ENCODE results near the gene CD164L2.

CD164L2 gene

GRCh38 chr1:27342778-27343638 lies 40.1 kb downstream of the CD164L2 start:
- H3K27ac ChIP-seq (ENCODE audit: low read depth, low read length, severe bottlenecking) = peak overlapping the region; percentile 16
- peaks cover 39% of the 10 kb centered on the region for H3K4me1 ChIP-seq (ENCODE audit: control insufficient read depth, insufficient read depth, low read length, poor library complexity, severe bottlenecking)
- H3K36me3 ChIP-seq (ENCODE audit: control insufficient read depth, insufficient read depth, low read length) = peaks cover 8% of the 10 kb centered on the region
- no peaks in the 10 kb centered on the region for H3K9me3 ChIP-seq (ENCODE audit: control insufficient read depth, low read length)
- WGBS, 2 experiments (ENCODE audit: insufficient coverage in 2 of 2) = 76 to 77% methylated on average over 22 to 27 of the region's 31 CpGs
- H3K4me3 ChIP-seq (ENCODE audit: extremely low read depth, insufficient read depth, low read length, poor library complexity, severe bottlenecking) = no peak overlapping the region

GRCh38 chr1:27342391-27342777 lies 40.7 kb downstream of the CD164L2 start:
- peak overlapping the region; percentile 8 for H3K4me3 ChIP-seq (ENCODE audit: extremely low read depth, insufficient read depth, low read length, poor library complexity, severe bottlenecking)
- 82 to 90% methylated on average over 5 to 6 of the region's 8 CpGs for WGBS, 2 experiments (ENCODE audit: insufficient coverage in 2 of 2)
- H3K4me1 ChIP-seq (ENCODE audit: control insufficient read depth, insufficient read depth, low read length, poor library complexity, severe bottlenecking) = peaks cover 39% of the 10 kb centered on the region
- H3K36me3 ChIP-seq (ENCODE audit: control insufficient read depth, insufficient read depth, low read length) = peaks cover 8% of the 10 kb centered on the region
- no peaks in the 10 kb centered on the region for H3K9me3 ChIP-seq (ENCODE audit: control insufficient read depth, low read length)
- H3K27ac ChIP-seq (ENCODE audit: low read depth, low read length, severe bottlenecking) = peak overlapping the region; percentile 36

DNA sequence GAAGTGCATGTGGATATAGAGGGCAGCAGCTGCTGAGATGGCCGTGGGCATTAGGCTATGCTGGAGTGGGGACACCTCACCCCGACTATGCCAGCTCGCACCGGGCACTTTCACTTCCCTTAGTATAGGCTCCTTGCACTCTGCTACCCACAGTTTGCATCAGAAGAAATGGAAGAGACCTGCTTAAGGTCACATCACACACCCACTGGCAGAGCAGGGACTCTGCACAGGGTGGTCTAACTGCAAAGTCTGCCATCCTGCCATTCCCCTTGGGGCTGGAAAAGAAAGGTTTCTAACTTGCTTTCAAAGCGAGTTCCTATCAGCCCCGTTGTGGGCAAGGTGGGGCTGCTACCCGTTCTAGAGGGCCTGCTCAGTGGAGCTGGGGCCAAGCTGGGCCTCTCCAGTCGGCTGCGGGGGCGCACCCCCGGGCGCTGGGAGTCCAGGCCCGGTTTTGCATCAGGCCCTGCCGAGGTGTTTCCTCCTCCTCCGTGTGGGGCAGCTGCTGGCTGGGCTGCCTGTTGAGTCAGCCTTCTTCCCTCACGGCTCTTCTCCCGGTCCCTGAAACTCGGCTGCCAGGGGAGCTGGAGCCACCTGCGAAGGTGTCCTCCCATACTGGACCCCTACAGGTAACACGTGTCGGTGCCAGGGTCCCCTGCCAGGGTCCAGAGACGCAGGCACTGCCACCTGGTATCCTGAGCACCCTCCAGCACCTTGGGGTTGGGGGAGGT lies 41.4 kb downstream of the CD164L2 start, which contains the start of gene SYTL1:
TSS of gene SYTL1 (plus strand) at position 498 of the 728 bp plus-strand sequence. CDS start 3,313 bp downstream, outside the sequence.
- peak within 1 kb of the TSS; percentile 8 for H3K4me3 ChIP-seq (ENCODE audit: extremely low read depth, insufficient read depth, low read length, poor library complexity, severe bottlenecking)
- WGBS, 2 experiments (ENCODE audit: insufficient coverage in 2 of 2) = 29 to 38% methylated on average over 15 to 19 of the region's 22 CpGs
- H3K36me3 ChIP-seq (ENCODE audit: control insufficient read depth, insufficient read depth, low read length) = peaks cover 10% of the 10 kb centered on the region
- no peaks in the 10 kb centered on the region for H3K9me3 ChIP-seq (ENCODE audit: control insufficient read depth, low read length)
- peaks cover 39% of the 10 kb centered on the region for H3K4me1 ChIP-seq (ENCODE audit: control insufficient read depth, insufficient read depth, low read length, poor library complexity, severe bottlenecking)
- peak within 1 kb of the TSS; percentile 36 for H3K27ac ChIP-seq (ENCODE audit: low read depth, low read length, severe bottlenecking)

- no peaks in the 10 kb centered on the region for H3K9me3 ChIP-seq (ENCODE audit: control insufficient read depth, low read length)
- 73 to 83% methylated on average over 5 of the region's 5 CpGs for WGBS, 2 experiments (ENCODE audit: insufficient coverage in 2 of 2)
- peaks cover 24% of the 10 kb centered on the region for H3K36me3 ChIP-seq (ENCODE audit: control insufficient read depth, insufficient read depth, low read length)
- peak overlapping the region; percentile 53 for H3K27ac ChIP-seq (ENCODE audit: low read depth, low read length, severe bottlenecking)
- peaks cover 39% of the 10 kb centered on the region for H3K4me1 ChIP-seq (ENCODE audit: control insufficient read depth, insufficient read depth, low read length, poor library complexity, severe bottlenecking)
- H3K4me3 ChIP-seq (ENCODE audit: extremely low read depth, insufficient read depth, low read length, poor library complexity, severe bottlenecking) = no peak overlapping the region
Observed at GRCh38 chr1:27339213-27339612, 43.9 kb downstream of the CD164L2 start.

DNA sequence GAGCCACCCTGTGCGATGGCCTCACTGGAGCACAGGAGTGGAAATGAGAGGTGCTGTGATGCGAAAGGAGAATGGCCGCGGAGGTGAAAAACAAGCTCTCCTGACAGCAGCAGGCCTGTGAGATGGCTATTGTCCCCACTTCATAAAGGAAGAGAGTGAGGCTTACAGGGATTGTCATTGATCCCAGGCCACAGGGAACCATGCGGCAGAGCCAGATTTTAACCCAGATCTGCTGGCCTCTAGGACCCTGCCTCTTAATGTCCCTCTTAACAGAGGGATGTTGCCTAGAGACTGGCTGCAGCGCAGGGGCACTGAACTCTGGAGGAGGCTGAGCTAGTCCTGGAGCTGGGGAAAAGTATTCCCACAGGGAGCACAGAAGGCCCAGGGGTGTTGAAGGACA lies 44.4 kb downstream of the CD164L2 start:
- H3K27ac ChIP-seq (ENCODE audit: low read depth, low read length, severe bottlenecking) = peak overlapping the region; percentile 53
- H3K4me3 ChIP-seq (ENCODE audit: extremely low read depth, insufficient read depth, low read length, poor library complexity, severe bottlenecking) = no peak overlapping the region
- peaks cover 29% of the 10 kb centered on the region for H3K36me3 ChIP-seq (ENCODE audit: control insufficient read depth, insufficient read depth, low read length)
- 84 to 96% methylated on average over 5 to 6 of the region's 6 CpGs for WGBS, 2 experiments (ENCODE audit: insufficient coverage in 2 of 2)
- peaks cover 37% of the 10 kb centered on the region for H3K4me1 ChIP-seq (ENCODE audit: control insufficient read depth, insufficient read depth, low read length, poor library complexity, severe bottlenecking)
- H3K9me3 ChIP-seq (ENCODE audit: control insufficient read depth, low read length) = no peaks in the 10 kb centered on the region

DNA sequence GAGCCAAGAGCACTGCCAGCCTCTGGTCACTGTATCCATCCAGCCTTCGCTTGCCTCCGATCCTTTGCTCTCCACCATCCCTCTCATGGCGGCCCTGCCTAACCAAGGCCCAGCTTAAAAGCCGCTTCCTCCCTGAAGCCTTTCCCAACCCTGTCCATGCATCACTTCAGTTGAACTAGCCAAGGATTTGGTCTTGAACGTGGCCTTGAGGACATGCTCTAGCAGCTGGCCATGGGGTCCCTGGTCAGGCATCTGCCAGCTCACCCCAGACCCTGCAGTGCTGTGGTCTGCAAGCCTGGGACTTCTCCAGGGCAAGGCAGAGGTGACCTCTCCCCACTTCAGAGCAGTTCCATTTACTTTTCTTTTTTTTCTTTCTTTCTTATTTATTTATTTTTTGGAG lies 46.4 kb downstream of the CD164L2 start:
- no peak overlapping the region for H3K27ac ChIP-seq (ENCODE audit: low read depth, low read length, severe bottlenecking)
- 96 to 97% methylated on average over 4 to 5 of the region's 5 CpGs for WGBS, 2 experiments (ENCODE audit: insufficient coverage in 2 of 2)
- H3K4me1 ChIP-seq (ENCODE audit: control insufficient read depth, insufficient read depth, low read length, poor library complexity, severe bottlenecking) = peaks cover 18% of the 10 kb centered on the region

DNA sequence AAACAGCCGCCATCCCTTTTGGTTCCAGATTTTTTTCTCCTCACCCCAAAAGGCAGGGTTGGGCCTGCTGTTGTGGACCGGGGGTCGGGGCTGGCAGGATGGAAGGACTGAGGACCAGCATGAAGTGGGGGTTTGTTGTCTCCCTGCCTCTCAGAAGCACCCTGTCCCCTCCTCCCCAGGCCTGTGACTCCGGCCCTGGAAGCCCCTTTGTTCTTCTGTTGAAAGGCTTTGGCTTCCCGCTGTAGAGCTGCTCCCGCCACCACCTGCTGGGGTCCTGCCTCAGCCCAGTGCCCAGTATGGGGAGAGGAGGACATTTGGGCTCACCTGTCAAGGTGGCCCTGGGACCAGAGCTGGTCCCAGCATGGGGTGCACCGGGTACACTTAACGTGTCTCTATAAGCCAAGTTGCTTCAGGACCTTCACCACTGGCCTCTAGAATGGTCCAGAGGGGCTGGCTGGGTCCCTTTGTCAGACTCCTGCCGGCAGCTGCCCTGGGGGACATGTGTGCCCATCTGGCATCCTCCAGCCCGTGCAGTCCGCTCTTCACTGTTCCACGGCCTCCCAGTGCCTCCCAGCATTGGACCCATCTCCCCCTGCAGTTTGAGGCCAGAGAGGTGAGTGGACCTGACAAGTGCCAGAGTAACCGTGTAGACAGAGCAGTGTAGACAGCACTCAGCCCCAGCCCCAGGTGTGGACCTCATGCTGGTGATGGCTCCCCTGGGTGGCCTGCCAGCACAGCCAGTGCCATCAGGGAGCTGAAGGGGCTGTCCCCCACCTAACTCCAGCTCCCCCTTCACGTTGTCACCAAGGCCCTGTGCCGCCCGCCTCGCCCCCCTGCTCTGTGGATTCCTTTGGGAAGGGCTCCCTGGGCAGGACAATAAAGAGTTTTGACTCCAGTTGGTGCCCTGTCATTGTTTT lies 47.4 kb downstream of the CD164L2 start:
- Histone ChIP-seq H3K4me3 (ENCODE audit: extremely low read depth, insufficient read depth, low read length, poor library complexity, severe bottlenecking) (no peak overlapping the region), H3K36me3 (ENCODE audit: control insufficient read depth, insufficient read depth, low read length) (peaks cover 52% of the 10 kb centered on the region)

More for the DNA sequence above, 46.4 kb downstream of the CD164L2 start:
- H3K36me3 ChIP-seq (ENCODE audit: control insufficient read depth, insufficient read depth, low read length) = peaks cover 43% of the 10 kb centered on the region
- H3K9me3 ChIP-seq (ENCODE audit: control insufficient read depth, low read length) = no peaks in the 10 kb centered on the region
- H3K4me3 ChIP-seq (ENCODE audit: extremely low read depth, insufficient read depth, low read length, poor library complexity, severe bottlenecking) = no peak overlapping the region

GRCh38 chr1:27333717-27334279 lies 49.3 kb downstream of the CD164L2 start:
- 94 to 99% methylated on average over 16 to 17 of the region's 17 CpGs for WGBS, 2 experiments (ENCODE audit: insufficient coverage in 2 of 2)
- no peak overlapping the region for H3K4me3 ChIP-seq (ENCODE audit: extremely low read depth, insufficient read depth, low read length, poor library complexity, severe bottlenecking)
- H3K9me3 ChIP-seq (ENCODE audit: control insufficient read depth, low read length) = no peaks in the 10 kb centered on the region
- H3K36me3 ChIP-seq (ENCODE audit: control insufficient read depth, insufficient read depth, low read length) = peaks cover 64% of the 10 kb centered on the region
- H3K27ac ChIP-seq (ENCODE audit: low read depth, low read length, severe bottlenecking) = no peak overlapping the region
- H3K4me1 ChIP-seq (ENCODE audit: control insufficient read depth, insufficient read depth, low read length, poor library complexity, severe bottlenecking) = no peaks in the 10 kb centered on the region

More for the DNA sequence above, 47.4 kb downstream of the CD164L2 start:
- H3K4me1 ChIP-seq (ENCODE audit: control insufficient read depth, insufficient read depth, low read length, poor library complexity, severe bottlenecking) = peaks cover 10% of the 10 kb centered on the region
- H3K27ac ChIP-seq (ENCODE audit: low read depth, low read length, severe bottlenecking) = no peak overlapping the region
- H3K9me3 ChIP-seq (ENCODE audit: control insufficient read depth, low read length) = no peaks in the 10 kb centered on the region
- 94% methylated on average over 13 to 14 of the region's 17 CpGs for WGBS, 2 experiments (ENCODE audit: insufficient coverage in 2 of 2)

DNA sequence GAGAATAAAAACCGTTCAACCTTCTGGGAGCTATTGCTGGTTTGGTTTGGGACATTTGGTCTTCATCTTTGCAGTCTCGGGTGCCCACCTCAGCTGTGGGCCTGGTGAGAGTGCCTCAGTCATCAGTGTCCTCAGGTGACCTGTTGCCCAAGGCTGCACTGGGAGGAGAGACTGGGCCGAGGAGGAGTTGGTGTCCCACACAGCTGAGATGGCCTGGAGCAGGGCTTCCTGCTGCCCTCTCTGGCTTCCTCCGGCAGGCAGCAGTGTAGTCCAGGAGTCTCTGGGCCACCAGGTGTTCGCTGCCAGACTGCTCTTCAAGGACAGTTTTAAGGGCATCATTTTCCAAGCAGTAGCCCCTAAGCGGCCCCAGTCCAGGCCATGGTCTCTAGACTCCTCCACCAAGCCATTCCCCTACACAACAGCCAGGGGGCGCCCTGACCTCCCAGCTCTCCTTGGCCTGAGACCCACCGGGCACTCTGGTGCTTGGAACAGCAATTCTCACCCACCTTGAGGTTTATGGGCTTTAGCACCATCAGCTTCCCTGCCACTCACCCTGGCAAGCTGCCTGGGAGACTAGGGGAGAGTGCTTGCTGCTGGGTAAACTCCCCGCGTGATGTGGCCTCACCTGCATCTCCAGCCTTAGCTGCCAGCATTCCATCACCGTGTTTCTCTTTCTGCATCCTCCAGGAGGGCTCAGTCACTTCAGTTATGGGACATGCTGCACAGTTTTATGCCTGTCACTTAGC lies 50.4 kb downstream of the CD164L2 start:
- Histone ChIP-seq H3K4me3 (ENCODE audit: extremely low read depth, insufficient read depth, low read length, poor library complexity, severe bottlenecking) (no peak overlapping the region), H3K36me3 (ENCODE audit: control insufficient read depth, insufficient read depth, low read length) (peaks cover 74% of the 10 kb centered on the region), H3K4me1 (ENCODE audit: control insufficient read depth, insufficient read depth, low read length, poor library complexity, severe bottlenecking) (no peaks in the 10 kb centered on the region), H3K9me3 (ENCODE audit: control insufficient read depth, low read length) (no peaks in the 10 kb centered on the region), H3K27ac (ENCODE audit: low read depth, low read length, severe bottlenecking) (no peak overlapping the region)
- 72 to 87% methylated on average over 10 to 11 of the region's 11 CpGs for WGBS, 2 experiments (ENCODE audit: insufficient coverage in 2 of 2)
